Calu3 (cell line): ENCODE results near the gene FUBP3. TPM values are rescaled to one million over a fixed set of nuclear protein-coding genes. Genes with fewer than 3 reads are reported as not detected.

Experiments used
- BruUV-seq: library from RNA; stranded (reverse); fragments of 400-500 nt; replicated peaks from 2 replicates; lab custom pipeline; 2021; lab: Mats Ljungman, UMichigan
- CTCF ChIA-PET: fragments of 300-600 bp; sonication (Branson Sonifier 250); formaldehyde crosslinking; loops from one replicate; lab custom pipeline; 2022; ENCODE audit warnings: antibody characterized with exemption; lab: Charles Lee
- DNase-seq: peaks from one replicate; pipeline ENCODE4 v3.0.0; 2022
- H3K27ac Mint-ChIP-seq: one replicate; pipeline ENCODE4 v1.8.0; 2022; ENCODE audit warnings: mixed read lengths; ENCODE audit not compliant: unreplicated experiment
- H3K27me3 Mint-ChIP-seq: one replicate; pipeline ENCODE4 v1.8.0; 2022; ENCODE audit warnings: mixed read lengths; ENCODE audit not compliant: unreplicated experiment
- H3K36me3 Mint-ChIP-seq: one replicate; pipeline ENCODE4 v1.8.0; 2022; ENCODE audit warnings: mild to moderate bottlenecking, moderate library complexity, mixed read lengths; ENCODE audit not compliant: insufficient read depth, unreplicated experiment
- H3K4me1 Mint-ChIP-seq: one replicate; pipeline ENCODE4 v1.8.0; 2022; ENCODE audit warnings: mild to moderate bottlenecking, low read depth, mixed read lengths; ENCODE audit not compliant: unreplicated experiment
- H3K4me3 Mint-ChIP-seq: one replicate; pipeline ENCODE4 v1.8.0; 2022; ENCODE audit warnings: mild to moderate bottlenecking, low read depth, moderate library complexity, mixed read lengths; ENCODE audit not compliant: unreplicated experiment
- H3K9me3 Mint-ChIP-seq: one replicate; pipeline ENCODE4 v1.8.0; 2022; ENCODE audit warnings: low read depth, mixed read lengths; ENCODE audit not compliant: unreplicated experiment
- intact Hi-C: fragments of 100-400 bp; cut with micrococcal nuclease; formaldehyde crosslinking; loops from one replicate; pipeline ENCODE4 v1.10.0; 2022; ENCODE audit not compliant: unreplicated experiment
- total RNA-seq: library from RNA; stranded (reverse); gene quantifications from 2 replicates; pipeline ENCODE4 v1.2.3, GENCODE V29; 2022
- TF ChIP-seq, protein P1 (sequence below): fragments of 200-600 bp; IDR thresholded peaks from one replicate; pipeline ENCODE4 v1.8.0; 2022; ENCODE audit warnings: antibody characterized with exemption; ENCODE audit not compliant: unreplicated experiment

FUBP3 gene
- total RNA-seq, 1 experiment from 2014 or later: 51.0 TPM

- TF ChIP-seq, protein P1, sequence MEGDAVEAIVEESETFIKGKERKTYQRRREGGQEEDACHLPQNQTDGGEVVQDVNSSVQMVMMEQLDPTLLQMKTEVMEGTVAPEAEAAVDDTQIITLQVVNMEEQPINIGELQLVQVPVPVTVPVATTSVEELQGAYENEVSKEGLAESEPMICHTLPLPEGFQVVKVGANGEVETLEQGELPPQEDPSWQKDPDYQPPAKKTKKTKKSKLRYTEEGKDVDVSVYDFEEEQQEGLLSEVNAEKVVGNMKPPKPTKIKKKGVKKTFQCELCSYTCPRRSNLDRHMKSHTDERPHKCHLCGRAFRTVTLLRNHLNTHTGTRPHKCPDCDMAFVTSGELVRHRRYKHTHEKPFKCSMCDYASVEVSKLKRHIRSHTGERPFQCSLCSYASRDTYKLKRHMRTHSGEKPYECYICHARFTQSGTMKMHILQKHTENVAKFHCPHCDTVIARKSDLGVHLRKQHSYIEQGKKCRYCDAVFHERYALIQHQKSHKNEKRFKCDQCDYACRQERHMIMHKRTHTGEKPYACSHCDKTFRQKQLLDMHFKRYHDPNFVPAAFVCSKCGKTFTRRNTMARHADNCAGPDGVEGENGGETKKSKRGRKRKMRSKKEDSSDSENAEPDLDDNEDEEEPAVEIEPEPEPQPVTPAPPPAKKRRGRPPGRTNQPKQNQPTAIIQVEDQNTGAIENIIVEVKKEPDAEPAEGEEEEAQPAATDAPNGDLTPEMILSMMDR: no peak
- no peaks in the 10 kb centered on the region for H3K4me1 Mint-ChIP-seq
- peaks cover 81% of the 10 kb centered on the region for H3K27me3 Mint-ChIP-seq
- H3K27ac Mint-ChIP-seq: no peak overlapping the region
- H3K36me3 Mint-ChIP-seq: peaks cover 5% of the 10 kb centered on the region
- CTCF ChIA-PET: no interaction called here
- DNase-seq: no peak
- H3K9me3 Mint-ChIP-seq: no peaks in the 10 kb centered on the region
- H3K4me3 Mint-ChIP-seq: no peak overlapping the region
- no TSS peak for BruUV-seq
- intact Hi-C loops: no loop called here
Observed at GRCh38 chr9:130661451-130662098, 82.2 kb downstream of the FUBP3 start.

DNA sequence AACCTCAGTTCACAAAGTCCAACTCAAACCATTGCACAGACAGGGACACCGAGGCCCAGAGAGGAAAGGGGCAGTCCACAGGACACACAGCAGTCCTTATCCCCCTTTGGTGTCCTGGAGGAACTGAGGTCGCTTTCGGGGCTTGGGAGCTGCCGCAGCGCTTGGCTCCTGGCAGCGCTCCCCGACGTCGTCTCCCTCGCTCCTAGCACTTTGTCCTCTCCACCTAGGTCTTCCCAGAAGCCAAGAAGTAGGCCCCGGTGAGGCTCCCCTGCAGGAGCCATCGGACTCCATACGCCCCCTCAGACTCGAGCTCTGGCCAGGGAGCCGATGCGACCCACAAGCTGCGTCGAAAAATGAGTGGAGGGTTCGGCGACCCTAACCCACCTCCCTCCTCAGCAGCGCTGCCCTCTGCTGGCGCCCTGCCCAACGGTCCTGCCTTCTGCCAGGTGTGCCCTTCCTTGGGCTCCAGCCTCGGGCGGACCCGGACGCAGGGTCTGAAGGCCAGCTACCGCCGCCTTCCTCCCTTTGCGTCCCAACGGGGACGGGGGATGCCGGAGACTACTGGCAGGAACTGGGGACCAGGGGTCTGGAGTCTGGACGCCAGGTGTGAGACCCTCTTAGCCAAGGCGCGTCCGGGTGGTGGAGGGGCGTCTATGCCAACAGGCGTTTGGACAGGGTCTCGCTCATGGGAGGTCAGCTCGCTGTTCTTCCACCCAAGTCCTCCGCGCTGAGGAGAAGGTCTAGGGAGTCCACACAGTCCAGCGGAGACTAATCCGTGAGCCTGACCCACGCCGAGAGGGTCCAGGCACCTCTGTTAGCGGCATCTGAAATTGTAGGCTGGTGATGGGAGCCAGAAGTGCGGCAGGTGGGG is 83.0 kb downstream of the FUBP3 start:
- CTCF ChIA-PET: interaction anchor here (0.5 kb wide), 1 partner anchor 96 kb away, joined by 3 read pairs; no protein-coding TSS in a partner anchor

DNA sequence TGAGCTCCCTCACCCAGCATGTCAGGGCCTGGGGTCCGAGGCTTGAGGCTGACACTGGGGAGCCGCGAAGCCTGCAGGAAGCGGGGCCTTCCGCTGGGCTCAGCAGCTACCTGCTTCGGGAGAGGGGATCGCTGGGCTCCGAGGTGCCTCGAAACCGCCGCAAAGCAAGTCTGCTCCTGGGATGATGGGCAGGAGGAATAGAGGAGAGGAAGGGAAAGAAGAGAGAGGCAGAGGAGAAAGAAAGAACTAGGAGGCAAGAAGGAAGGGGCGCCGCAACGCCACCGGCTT is 83.5 kb downstream of the FUBP3 start:
- Mint-ChIP-seq H3K36me3 (peaks cover 5% of the 10 kb centered on the region), H3K4me1 (no peaks in the 10 kb centered on the region), H3K9me3 (no peaks in the 10 kb centered on the region), H3K27me3 (peaks cover 79% of the 10 kb centered on the region), H3K4me3 (no peak overlapping the region), H3K27ac (no peak overlapping the region)
- DNase-seq: no peak
- intact Hi-C loops: no loop called here
- no TSS peak for BruUV-seq
- CTCF ChIA-PET: no interaction called here
- TF ChIP-seq, protein P1: no peak

More for the DNA sequence above, 83.0 kb downstream of the FUBP3 start:
- DNase-seq: no peak
- BruUV-seq: no TSS peak
- H3K9me3 Mint-ChIP-seq: no peaks in the 10 kb centered on the region
- H3K4me3 Mint-ChIP-seq: no peak overlapping the region
- peaks cover 5% of the 10 kb centered on the region for H3K36me3 Mint-ChIP-seq
- TF ChIP-seq, protein P1: no peak
- intact Hi-C loops: no loop called here
- no peak overlapping the region for H3K27ac Mint-ChIP-seq
- peaks cover 79% of the 10 kb centered on the region for H3K27me3 Mint-ChIP-seq
- no peaks in the 10 kb centered on the region for H3K4me1 Mint-ChIP-seq

DNA sequence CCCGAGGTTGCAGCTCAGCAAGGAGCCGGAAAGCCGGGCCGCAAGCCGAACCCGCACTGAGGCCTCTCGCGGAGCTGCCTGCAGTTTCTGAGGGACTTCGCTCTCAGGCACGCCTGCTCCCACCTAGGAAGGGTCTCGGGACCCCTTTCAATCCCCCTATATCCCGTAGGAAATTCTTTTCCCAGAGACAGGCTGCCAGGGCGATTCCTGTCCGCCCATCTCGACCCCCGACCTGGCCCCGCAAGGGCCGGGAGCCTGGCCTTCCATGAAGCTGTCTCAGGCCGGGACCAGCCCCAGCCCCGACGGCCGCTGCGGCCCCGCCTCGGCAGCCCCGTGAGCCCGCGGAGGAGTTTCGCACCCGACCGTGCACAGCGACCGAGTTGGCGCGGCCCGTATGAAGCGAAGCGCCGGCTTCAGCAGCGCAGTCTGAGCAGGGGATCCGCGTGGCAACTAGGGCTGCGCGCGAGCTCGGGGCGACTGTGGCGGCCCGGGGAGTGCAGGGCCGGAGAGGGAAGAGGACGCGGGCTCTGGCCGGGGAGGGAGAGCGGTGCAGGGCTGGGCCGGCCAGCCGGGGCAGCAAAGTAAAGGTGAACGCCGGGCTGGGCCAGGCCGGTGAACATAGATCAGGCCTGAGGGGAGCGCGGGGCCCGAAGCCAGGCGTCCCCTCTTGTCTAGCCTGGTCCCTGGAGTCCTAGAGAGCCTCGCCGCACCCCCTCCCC is 84.0 kb downstream of the FUBP3 start:
- intact Hi-C loops: no loop called here
- peaks cover 5% of the 10 kb centered on the region for H3K36me3 Mint-ChIP-seq
- H3K4me1 Mint-ChIP-seq: no peaks in the 10 kb centered on the region
- H3K4me3 Mint-ChIP-seq: peak overlapping the region; percentile 7
- no peak overlapping the region for H3K27ac Mint-ChIP-seq
- no peak for DNase-seq
- peaks cover 79% of the 10 kb centered on the region for H3K27me3 Mint-ChIP-seq
- BruUV-seq: no TSS peak
- CTCF ChIA-PET: no interaction called here
- no peaks in the 10 kb centered on the region for H3K9me3 Mint-ChIP-seq
- TF ChIP-seq, protein P1: no peak
